Fibroblast of pulmonary artery (primary cell): ENCODE data around the gene LRRK2.

Experiments
- DNase-seq: peaks from one replicate; pipeline ENCODE4 v3.0.0-alpha.2; 2010; ENCODE audit warnings: low read depth
- H3K4me3 ChIP-seq: replicated peaks from 2 replicates; pipeline ENCODE4 v1.5.1; 2011; ENCODE audit warnings: low read depth, mild to moderate bottlenecking, control low read depth, low read length, moderate library complexity
- TF ChIP-seq, protein P1 (sequence below): IDR thresholded peaks from 2 replicates; pipeline ENCODE4 v1.5.1; 2011; ENCODE audit warnings: mild to moderate bottlenecking, control low read depth, low read length, inconsistent platforms; ENCODE audit errors: missing control alignments

LRRK2 gene

DNA sequence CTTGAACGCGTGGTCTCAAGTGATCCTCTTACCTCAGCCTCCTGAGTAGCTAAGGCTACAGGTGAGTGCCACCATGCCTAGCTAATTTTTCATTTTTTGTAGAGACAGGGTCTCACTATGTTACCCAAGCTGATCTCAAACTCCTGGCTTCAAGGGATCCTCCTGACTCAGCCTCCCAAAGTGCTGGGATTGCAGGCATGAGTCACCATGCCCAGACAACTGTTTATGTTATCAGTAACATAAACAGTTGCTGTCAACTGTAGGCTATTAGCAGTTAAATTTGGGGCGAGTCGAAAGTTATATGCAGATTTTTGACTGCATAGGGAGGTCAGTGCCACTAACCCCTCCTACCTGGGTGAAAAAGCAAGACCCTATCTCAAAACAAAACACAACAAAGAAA is 26.2 kb upstream of the LRRK2 start:
- TF ChIP-seq, protein P1, sequence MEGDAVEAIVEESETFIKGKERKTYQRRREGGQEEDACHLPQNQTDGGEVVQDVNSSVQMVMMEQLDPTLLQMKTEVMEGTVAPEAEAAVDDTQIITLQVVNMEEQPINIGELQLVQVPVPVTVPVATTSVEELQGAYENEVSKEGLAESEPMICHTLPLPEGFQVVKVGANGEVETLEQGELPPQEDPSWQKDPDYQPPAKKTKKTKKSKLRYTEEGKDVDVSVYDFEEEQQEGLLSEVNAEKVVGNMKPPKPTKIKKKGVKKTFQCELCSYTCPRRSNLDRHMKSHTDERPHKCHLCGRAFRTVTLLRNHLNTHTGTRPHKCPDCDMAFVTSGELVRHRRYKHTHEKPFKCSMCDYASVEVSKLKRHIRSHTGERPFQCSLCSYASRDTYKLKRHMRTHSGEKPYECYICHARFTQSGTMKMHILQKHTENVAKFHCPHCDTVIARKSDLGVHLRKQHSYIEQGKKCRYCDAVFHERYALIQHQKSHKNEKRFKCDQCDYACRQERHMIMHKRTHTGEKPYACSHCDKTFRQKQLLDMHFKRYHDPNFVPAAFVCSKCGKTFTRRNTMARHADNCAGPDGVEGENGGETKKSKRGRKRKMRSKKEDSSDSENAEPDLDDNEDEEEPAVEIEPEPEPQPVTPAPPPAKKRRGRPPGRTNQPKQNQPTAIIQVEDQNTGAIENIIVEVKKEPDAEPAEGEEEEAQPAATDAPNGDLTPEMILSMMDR = no peak
- H3K4me3 ChIP-seq = no peak overlapping the region
- no peak for DNase-seq

DNA sequence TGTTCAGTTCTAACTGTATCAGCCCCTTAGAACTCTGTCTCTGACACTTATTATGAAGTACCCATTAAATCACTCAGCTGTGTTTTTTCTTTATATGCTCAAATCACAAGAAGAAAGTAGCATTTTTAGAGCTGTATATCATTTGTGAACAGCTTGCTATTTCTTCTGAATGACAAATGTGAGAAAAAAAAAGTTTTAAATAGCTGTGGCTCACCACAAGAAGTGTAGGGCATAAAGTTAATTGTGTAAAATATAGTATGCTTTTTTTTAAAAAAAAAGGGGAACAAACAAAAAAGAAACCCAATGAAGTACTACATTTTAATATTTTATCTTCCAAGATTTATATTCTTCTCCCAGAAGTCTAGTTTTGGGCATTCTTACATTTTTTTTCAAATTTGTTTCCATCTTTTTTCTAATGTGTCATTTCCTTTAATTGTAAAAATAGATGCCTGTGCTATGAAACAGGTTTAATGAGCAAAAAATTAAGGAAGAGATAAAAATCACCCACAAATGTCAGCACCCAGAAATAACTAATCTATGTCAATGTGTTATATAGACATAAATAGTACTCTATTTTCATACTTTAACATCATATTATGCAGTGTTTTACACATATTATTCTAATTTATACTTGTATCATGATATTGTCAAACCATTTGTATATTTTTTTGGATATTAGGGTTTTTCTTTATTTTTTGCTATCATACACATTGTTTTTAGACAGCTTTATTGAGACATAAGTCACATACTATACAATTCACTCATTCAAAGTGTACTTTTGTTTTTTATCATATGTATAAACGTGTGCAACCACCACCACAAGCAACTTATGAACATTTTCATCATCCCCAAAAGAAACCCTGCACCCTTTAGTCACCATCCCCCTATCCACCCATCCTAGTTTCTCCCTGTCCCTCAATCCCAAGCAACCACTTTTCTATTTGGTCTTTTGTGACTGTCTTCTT is 22.4 kb upstream of the LRRK2 start:
- DNase-seq = no peak
- TF ChIP-seq, protein P1 = no peak
- H3K4me3 ChIP-seq = no peak overlapping the region

DNA sequence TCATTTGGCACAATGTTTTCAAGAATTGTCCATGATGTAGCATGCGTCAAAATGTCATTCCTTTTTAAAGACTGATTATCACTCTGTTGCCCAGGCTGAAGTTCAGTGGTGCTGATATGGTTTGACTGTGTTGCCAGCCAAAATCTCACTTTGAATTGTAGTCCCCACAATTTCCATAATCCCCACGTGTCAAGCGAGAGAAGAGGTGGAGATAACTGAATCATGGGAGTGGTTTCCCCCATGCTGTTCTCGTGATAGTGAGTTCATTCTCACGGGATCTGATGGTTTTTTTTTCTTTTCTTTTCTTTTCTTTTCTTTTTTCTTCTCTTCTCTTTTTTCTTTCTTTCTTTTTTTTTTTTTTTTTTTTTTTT is 21.8 kb upstream of the LRRK2 start:
- no peak for DNase-seq
- TF ChIP-seq, protein P1 = no peak
- no peak overlapping the region for H3K4me3 ChIP-seq

DNA sequence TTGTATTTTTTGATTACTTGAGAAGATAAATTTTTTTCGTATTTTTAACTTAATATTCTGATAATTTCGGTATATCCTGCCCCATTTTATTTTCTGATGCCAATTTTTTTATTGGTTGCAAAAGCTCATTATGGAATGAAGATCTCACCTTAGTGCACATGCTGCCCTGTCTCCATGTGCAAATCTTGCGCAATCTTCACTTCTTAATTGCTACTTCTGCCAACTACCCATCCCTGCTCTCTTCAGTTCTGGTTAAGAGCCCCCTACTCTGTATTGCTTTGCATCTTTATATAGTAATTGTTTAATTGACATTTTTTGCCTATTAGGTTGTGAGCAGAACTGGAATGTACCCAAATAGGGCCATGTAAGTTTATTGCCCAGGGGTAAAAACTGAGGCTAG is 20.5 kb upstream of the LRRK2 start:
- no peak for DNase-seq
- TF ChIP-seq, protein P1 = no peak
- H3K4me3 ChIP-seq = no peak overlapping the region

DNA sequence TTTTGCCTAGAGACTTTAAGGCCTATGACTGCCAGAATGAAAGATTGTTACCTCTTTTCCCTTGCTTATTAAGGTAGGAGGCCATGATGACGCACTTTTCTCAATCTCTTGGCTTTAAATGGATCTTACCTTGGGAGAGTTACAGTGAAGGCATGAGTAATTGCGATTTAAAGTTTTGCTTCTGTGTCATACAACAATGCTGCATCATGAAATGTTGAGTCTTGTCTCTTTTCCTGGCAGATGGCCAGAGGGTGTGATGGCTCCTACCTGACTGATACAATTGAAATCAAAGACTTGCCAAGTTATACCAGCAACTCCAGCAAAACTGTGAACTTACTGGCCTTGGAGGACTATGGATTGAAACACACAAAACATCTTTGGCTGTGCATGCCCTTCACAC is 17.2 kb upstream of the LRRK2 start:
- TF ChIP-seq, protein P1 = no peak
- DNase-seq = no peak
- H3K4me3 ChIP-seq = no peak overlapping the region

DNA sequence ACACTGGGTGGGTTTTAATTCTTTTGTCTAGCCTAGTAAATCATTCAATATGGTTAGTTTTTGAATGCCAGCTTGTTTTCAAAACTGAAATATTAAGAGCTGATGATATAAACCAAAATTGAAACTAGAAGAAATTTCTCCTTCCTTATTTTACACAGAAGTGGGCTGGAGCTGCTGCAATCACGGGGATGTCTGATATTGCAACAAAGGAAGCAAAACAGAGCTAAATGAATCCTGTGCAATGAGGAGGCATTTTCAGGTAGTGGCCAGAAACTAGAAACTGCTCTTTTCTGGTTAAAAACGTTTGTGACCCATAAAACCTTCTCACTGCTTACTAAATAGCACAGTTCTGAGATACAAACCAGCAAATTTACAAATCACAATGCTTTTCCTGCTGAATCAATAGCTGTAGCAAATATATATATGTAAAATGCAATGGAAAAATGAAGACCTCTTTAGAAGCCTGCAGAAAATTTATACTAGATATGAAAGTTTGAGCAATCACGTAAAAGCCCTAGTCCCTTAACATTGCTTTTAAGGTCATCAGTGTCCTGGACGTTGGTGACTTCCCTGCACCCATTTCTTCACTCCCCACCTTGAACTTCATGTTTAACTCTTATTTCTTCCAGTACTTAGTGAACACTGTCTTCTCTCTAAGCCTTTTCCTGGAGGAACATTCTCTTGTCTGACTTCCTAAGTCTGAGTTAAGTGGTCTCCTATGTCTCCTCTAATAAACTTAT is 15.9 kb upstream of the LRRK2 start:
- TF ChIP-seq, protein P1 = no peak
- no peak for DNase-seq
- no peak overlapping the region for H3K4me3 ChIP-seq
